ENCODE measurements around the gene RAD9B.
"Not testable (repeated sequence)": the region's sequence is repeated elsewhere in the genome, so short reads cannot be mapped to it uniquely, and the experiment has no call there.

RAD9B gene

DNA sequence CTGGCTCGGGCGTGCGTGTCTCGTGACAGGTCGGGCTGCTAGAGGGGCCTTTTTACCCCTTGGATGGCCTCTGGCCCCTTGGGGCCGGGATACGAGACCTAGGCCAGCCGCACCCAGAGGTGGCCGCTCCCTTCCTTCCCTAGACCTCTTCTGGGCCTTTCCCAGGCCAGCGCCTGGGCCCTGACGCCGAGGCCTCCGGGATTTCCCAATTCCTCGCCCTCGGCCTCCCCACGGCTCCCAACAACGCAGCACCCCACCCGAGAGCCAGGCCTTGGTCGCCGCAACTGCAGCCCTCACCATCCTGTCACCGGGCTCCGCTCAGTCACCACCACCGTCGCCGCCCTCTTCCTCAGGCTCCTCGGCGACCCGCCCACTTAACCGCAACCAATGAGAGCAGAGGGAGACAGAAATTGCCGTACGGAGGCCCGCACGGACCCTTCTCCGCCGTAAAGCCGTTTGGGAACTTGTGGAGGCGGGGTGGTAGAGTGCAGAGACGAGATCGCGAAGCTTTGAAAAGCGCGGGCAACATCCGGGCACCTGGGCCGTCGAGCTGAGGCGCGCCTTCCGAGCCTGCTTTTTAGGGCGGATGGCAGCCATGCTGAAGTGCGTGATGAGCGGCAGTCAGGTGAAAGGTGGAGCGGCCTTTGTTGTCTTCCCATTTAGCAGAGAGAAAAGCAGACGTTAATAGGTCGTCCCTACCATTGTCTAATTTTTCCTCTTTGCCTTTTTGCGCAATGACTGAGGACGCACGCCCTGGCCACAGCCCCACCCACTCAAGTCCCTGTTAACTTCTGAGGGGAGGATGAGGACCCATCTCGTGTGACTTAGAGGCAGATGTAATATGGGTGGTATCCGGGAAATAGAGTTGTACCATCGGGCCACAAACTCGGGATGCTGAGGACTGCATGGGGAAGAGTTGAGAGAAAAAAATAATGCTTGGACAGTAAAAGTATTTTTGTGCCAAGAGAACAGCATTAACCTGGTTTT is at the start of gene RAD9B, which contains the start of gene VPS29:
Gene RAD9B, plus strand, starts transcription at position 580 of the 987 bp plus-strand sequence. Its CDS starts 7 bp downstream, at position 587.
Gene VPS29, minus strand, starts transcription at position 360 of the 987 bp plus-strand sequence. Its CDS starts 60 bp downstream, at position 300.
- DNase-seq (ENCODE audit: low spot score) = peak; percentile 99

GRCh38 chr12:110453569-110454296 is 48.4 kb upstream of the RAD9B start:
- no peak for DNase-seq (ENCODE audit: low spot score)

GRCh38 chr12:110458756-110459155 is 43.4 kb upstream of the RAD9B start:
- no peak for DNase-seq (ENCODE audit: low spot score)

GRCh38 chr12:110461189-110461588 is 40.9 kb upstream of the RAD9B start:
- DNase-seq (ENCODE audit: low spot score) = not testable (repeated sequence)

DNA sequence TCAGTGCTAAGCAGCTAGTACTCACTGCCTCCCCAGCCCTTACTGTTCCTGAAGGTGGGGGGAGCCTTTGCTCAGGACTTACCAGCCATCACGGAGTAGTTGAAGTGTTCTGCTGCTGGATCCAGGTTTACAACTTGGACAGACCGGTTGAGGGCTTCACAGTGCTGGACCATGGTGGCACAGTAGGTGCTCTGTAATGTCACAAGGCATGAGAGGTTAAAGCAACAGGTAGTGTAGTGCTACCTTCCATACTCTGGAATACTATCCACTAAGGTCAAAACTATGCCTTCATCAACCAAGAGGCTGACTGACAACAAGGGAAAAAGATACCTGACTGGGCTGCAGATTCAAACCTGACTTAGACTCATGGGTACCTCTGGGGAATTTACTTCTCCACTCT is 37.1 kb upstream of the RAD9B start:
- no peak for DNase-seq (ENCODE audit: low spot score)

DNA sequence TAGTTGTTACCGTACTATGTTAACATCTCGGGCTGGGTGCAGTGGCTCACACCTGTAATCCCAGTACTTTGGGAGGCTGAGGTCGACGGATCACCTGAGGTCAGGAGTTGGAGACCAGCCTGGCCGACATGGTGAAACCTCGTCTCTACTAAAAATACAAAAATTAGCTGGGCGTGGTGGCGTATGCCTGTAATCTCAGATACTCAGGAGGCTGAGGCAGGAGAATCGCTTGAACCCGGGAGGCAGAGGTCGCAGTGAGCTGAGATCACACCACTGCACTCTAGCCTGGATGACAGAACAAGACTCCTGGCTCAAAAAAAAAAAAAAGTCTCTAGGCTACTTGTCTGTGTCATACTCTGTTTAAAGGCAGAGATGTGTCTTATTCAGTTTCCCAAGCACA is 36.4 kb upstream of the RAD9B start:
- DNase-seq (ENCODE audit: low spot score) = not testable (repeated sequence)

DNA sequence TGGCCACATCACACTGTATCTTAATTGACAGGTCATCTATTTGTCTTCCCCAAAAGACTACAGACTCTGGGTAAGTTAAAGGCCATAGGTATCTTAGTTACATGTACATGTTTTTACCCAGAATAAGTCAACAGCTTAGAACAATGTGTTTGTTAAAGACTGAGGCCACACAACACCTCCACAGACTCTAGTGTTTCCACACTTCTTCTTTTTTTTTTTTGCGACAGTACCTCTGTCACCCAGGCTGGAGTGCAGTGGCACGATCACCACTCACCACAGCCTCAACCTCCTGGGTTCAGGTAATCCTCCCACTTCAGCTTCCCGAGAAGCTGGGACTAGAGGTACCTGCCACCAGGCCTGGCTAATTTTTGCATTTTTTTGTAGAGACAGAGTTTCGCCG is 35.3 kb upstream of the RAD9B start:
- DNase-seq (ENCODE audit: low spot score) = no peak

- DNase-seq (ENCODE audit: low spot score) = no peak
Observed at GRCh38 chr12:110467847-110468213, 34.3 kb upstream of the RAD9B start.

GRCh38 chr12:110468214-110469048 is 33.7 kb upstream of the RAD9B start, which contains the start of the genes FAM216A and GPN3:
Gene FAM216A, plus strand, starts transcription at chr12:110468845. Its CDS starts 31 bp downstream, at chr12:110468876.
Gene GPN3, minus strand, starts transcription at chr12:110468257. Its CDS starts 54 bp downstream, at chr12:110468203.
- DNase-seq (ENCODE audit: low spot score) = peak; percentile 99

GRCh38 chr12:110475426-110475825 is 26.7 kb upstream of the RAD9B start:
- DNase-seq (ENCODE audit: low spot score) = no peak

GRCh38 chr12:110498984-110499706 is 3.0 kb upstream of the RAD9B start:
- DNase-seq (ENCODE audit: low spot score) = no peak

GRCh38 chr12:110501399-110501751 is 756 bp upstream of the RAD9B start:
- DNase-seq (ENCODE audit: low spot score) = no peak

- DNase-seq (ENCODE audit: low spot score) = no peak
Observed at GRCh38 chr12:110503432-110503831, 1.3 kb downstream of the RAD9B start.

DNA sequence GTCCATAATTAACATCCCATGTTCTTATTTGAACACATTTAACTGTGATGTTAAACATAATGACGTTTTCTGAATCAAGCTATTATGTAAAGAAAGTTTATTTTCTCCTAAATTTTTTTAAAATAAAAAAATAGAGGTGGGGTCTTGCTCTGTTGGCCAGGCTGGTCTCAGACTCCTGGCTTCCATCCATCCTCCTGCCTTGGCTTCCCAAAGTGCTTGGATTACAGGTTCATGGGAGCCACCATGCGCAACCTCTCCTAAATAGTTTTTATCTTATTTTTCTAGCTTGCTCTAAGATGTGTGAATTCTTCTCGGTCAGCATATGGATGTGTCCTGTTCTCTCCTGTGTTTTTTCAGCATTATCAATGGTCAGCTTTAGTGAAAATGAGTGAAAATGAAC is 3.2 kb downstream of the RAD9B start:
- no peak for DNase-seq (ENCODE audit: low spot score)

- no peak for DNase-seq (ENCODE audit: low spot score)
Observed at GRCh38 chr12:110508071-110508586, 6.0 kb downstream of the RAD9B start.

DNA sequence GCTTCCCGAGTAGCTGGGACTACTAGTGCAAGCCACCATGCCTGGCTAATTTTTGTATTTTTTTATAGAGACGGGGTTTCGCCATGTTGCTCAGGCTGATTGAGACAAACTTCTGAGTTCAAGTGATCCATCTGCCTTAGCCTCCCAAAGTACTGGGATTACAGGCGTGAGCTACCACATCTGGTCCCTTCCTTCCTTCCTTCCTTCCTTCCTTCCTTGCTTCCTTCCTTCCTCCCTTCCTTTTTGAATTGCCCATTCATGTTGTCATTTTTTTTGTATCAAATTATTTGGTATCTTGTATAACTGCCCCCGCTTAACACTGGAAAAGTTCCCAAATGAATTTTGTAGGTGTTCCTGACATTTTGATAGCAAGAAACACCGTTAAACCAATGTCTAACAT is 11.7 kb downstream of the RAD9B start:
- no peak for DNase-seq (ENCODE audit: low spot score)

DNA sequence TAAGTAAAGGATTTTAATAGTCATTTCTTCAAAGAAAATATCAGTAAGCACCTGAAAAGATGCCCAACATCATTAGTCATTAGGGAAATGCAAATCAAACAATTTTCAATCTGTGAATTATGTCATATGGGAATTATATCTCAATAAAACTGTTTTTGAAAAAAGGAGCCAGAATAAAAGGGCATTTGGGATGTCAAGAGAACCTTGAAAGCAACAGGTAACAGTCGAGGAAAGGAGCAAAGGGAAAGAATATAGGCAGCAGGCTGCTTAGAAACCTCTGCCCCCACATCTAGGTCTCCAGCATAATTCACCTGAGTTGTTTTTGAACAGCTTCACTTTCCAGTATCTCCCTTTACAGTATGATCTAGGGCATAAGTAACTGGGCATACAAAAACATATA is 12.2 kb downstream of the RAD9B start:
- DNase-seq (ENCODE audit: low spot score) = no peak

DNA sequence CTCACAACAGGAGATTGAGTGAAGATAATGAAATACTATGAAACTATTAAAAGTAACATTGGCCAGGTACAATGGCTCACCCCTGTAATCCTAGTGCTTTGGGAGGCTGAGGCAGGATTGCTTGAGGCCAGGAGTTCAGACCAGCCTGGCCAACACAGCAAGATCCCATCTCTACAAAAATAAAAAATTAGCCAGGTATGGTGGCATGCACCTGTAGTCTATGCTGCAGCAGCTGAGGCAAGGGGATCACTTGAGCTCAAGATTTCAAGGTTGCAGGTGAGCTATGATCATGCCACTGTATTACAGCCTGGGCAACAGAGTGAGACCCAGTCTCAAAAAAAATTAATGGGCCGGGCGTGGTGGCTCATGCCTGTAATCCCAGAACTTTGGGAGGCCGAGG is 14.9 kb downstream of the RAD9B start:
- DNase-seq (ENCODE audit: low spot score) = no peak

- not testable (repeated sequence) for DNase-seq (ENCODE audit: low spot score)
Observed at GRCh38 chr12:110518014-110518413, 15.9 kb downstream of the RAD9B start.

GRCh38 chr12:110520876-110521712 is 19.0 kb downstream of the RAD9B start:
- not testable (repeated sequence) for DNase-seq (ENCODE audit: low spot score)
